ENCODE data around the gene ZNF71.

ZNF71 gene

GRCh38 chr19:56594783-56595547 is at the start of gene ZNF71:
Gene ZNF71 (plus strand): TSS chr19:56595302. CDS start chr19:56601559, 6,257 bp downstream.
- peak; percentile 18 for DNase-seq (ENCODE audit: low spot score)

GRCh38 chr19:56547535-56547934 is 47.6 kb upstream of the ZNF71 start:
- DNase-seq (ENCODE audit: low spot score) = no peak

DNA sequence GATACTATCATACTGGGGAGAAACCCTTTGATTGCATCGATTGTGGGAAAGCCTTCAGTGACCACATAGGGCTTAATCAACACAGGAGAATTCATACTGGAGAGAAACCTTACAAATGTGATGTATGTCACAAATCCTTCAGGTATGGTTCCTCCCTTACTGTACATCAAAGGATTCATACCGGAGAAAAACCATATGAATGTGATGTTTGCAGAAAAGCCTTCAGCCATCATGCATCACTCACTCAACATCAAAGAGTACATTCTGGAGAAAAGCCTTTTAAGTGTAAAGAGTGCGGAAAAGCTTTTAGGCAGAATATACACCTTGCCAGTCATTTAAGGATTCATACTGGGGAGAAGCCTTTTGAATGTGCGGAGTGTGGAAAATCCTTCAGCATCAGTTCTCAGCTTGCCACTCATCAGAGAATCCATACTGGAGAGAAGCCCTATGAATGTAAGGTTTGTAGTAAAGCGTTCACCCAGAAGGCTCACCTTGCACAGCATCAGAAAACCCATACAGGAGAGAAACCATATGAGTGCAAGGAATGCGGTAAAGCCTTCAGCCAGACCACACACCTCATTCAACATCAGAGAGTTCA is 40.7 kb upstream of the ZNF71 start:
- DNase-seq (ENCODE audit: low spot score) = no peak

GRCh38 chr19:56562766-56563165 is 32.3 kb upstream of the ZNF71 start:
- no peak for DNase-seq (ENCODE audit: low spot score)

- no peak for DNase-seq (ENCODE audit: low spot score)
Measured at GRCh38 chr19:56566904-56567273, 28.2 kb upstream of the ZNF71 start.

DNA sequence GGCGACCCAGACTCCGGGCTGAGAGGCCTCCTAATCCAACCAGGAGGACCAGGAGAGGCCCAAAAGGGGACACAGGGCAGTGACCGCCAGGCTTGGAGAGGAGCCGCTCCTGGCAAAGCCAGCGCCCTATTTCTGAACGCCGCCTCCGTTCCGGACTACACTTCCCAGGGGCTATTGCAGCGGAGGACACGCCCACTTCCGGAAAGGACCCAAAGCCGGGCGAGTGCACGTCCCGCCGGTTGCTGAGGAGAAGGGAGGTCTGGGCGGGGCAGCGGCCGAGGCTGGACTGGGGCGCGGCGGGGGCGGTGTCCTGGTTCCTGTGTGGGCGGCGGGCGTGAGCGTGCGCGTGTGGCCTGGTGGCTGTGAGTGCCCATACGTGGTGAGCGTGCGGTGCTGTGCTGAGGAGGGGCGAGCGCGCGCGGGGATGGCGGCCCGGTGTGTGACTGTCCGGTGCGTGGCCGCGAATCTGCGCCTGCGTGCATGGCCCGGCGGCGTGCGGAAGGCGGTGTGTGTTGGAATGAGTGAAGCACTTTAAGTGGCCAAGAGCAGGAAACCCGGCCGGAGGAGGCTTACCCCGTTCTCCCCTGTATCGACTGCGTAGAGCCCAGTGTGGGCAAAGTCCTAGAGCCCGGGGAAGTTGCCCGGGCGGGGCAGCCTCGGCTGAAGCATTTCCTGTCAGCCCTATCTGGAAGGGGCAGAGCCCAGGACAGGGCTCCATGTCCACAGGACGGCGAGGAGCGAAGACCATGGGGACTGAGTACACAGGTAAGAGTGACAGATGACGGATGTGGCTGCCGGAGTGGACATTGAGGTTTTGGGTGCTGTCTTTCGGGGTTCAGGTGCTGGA is 27.6 kb upstream of the ZNF71 start, which contains the start of gene ZNF470:
Gene ZNF470, plus strand, starts transcription at position 195 of the 847 bp plus-strand sequence. CDS start 2,844 bp downstream, outside the sequence.
- peak; percentile 36 for DNase-seq (ENCODE audit: low spot score)

GRCh38 chr19:56572589-56572988 is 22.5 kb upstream of the ZNF71 start:
- DNase-seq (ENCODE audit: low spot score) = no peak

DNA sequence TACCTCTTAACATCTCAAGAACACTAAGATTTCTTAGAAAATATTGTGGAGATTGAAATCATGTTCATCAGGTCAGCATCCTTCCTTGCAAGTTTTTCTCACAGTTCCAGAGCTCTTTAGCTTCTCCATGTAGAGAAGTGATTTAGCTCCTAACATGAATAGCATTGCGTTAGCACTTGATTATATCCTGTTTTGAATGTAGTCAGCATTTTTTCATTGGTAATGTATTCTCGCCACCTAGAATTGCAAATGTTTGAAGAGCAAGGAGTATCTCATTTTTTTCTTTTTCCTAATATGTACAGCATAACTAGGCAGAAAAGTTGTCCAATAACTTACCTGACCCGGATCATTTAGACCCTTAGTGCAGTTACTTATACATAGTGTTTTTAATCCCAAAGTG is 21.2 kb upstream of the ZNF71 start:
- DNase-seq (ENCODE audit: low spot score) = no peak

- no peak for DNase-seq (ENCODE audit: low spot score)
Measured at GRCh38 chr19:56577719-56578602, 17.1 kb upstream of the ZNF71 start.

- no peak for DNase-seq (ENCODE audit: low spot score)
Measured at GRCh38 chr19:56594446-56594782, 688 bp upstream of the ZNF71 start.

- no peak for DNase-seq (ENCODE audit: low spot score)
Measured at GRCh38 chr19:56595548-56595899, 422 bp downstream of the ZNF71 start.

GRCh38 chr19:56596676-56597075 is 1.6 kb downstream of the ZNF71 start:
- DNase-seq (ENCODE audit: low spot score) = no peak

GRCh38 chr19:56597696-56598095 is 2.6 kb downstream of the ZNF71 start:
- no peak for DNase-seq (ENCODE audit: low spot score)

GRCh38 chr19:56601375-56601774 is 6.3 kb downstream of the ZNF71 start:
- no peak for DNase-seq (ENCODE audit: low spot score)

DNA sequence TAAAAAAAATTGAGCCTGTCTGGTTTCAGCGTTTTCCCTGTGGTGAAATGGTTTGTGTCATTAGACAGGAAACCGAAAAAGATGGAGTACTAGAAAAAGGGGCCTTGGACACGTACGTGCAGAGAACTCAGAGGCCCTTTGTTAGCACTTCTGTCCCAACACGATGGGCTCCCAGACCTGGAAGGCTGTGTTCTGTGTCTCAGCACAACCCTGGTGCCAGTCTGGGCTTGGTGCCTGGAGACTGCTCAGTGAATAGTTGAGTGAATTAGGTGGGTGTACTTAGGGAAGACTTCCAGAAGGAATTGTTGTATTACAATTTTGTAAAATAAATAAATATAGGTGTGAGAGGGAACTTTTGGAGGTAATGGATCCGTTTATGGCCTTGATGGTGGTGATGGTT is 8.7 kb downstream of the ZNF71 start:
- no peak for DNase-seq (ENCODE audit: low spot score)

GRCh38 chr19:56608274-56608964 is 13.3 kb downstream of the ZNF71 start:
- DNase-seq (ENCODE audit: low spot score) = no peak

GRCh38 chr19:56611288-56611687 is 16.2 kb downstream of the ZNF71 start:
- no peak for DNase-seq (ENCODE audit: low spot score)

DNA sequence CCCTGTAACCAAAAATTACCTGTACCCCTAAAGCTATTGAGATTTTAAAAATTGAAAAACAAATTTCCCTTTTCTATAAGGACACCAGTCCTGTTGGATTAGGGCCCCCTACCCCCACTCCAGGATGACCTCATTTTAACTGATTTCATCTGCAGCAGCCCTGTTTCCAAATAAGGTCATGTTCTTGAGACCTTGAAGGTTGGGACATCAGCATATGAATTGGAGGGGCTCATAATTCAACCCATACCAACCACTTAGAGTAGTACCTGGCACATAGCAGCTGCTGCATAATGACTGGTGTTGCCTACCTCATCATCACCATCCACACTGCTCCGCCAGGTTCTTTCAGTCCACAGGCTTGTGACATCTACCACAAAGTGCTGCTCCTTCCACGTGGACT is 17.6 kb downstream of the ZNF71 start:
- DNase-seq (ENCODE audit: low spot score) = no peak

GRCh38 chr19:56613639-56614038 is 18.5 kb downstream of the ZNF71 start:
- DNase-seq (ENCODE audit: low spot score) = no peak

- DNase-seq (ENCODE audit: low spot score) = no peak
Measured at GRCh38 chr19:56617531-56617930, 22.4 kb downstream of the ZNF71 start.

- DNase-seq (ENCODE audit: low spot score) = no peak
Measured at GRCh38 chr19:56619121-56619520, 24.0 kb downstream of the ZNF71 start.

All from hematopoietic multipotent progenitor cell treated with erythropoietin and hydrocortisone succinate and interleukin-3 and kit ligand, for 17 days (in vitro differentiated cells).